AG10803 (cell line): ENCODE data around the gene ACTR1B.
A peak's percentile ranks its signal among the peaks of the same experiment; 100 is the strongest.
"Not testable (repeated sequence)": the region's sequence is repeated elsewhere in the genome, so short reads cannot be mapped to it uniquely, and the experiment has no call there.

Experiments used
- DNase-seq: peaks from one replicate; pipeline ENCODE4 v3.0.0; 2010; ENCODE audit warnings: low read depth
- H3K4me3 ChIP-seq: 2 replicates; pipeline ENCODE4 v1.5.1; 2011; ENCODE audit warnings: mild to moderate bottlenecking, low read length, control low read depth
- TF ChIP-seq, protein P1 (sequence below): conservative IDR thresholded peaks from 2 replicates; pipeline ENCODE4 v1.5.1; 2011; ENCODE audit warnings: mild to moderate bottlenecking, low read length, control low read depth, inconsistent platforms

ACTR1B gene

DNA sequence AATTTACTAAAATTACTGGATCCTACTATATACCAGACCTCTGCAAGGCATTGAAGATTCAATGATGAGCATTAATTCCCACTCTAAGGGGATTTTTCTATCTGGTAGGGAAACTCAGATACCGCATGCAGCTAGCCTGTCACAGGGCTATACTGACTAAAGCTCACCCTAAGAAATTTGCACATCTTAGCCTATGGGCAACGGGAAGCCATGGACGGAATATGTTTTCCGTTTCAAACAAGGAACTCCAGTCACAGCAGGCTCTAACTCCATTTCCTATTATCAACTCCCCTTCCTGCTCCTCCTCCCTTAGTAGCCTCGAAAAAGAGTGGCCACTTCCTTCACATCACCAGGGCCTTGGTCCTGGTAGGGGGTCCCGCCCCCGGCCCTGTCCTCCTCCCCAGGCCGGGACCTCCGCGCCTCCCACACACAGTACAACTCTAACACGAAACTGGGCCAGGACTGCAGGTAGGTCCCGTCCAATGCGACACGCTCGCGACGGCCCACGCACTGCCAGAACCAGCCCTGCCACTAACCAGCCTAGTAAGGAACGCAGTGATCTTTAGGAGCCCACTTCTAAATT, 18.6 kb downstream of the ACTR1B start:
- DNase-seq: no peak
- TF ChIP-seq, protein P1, sequence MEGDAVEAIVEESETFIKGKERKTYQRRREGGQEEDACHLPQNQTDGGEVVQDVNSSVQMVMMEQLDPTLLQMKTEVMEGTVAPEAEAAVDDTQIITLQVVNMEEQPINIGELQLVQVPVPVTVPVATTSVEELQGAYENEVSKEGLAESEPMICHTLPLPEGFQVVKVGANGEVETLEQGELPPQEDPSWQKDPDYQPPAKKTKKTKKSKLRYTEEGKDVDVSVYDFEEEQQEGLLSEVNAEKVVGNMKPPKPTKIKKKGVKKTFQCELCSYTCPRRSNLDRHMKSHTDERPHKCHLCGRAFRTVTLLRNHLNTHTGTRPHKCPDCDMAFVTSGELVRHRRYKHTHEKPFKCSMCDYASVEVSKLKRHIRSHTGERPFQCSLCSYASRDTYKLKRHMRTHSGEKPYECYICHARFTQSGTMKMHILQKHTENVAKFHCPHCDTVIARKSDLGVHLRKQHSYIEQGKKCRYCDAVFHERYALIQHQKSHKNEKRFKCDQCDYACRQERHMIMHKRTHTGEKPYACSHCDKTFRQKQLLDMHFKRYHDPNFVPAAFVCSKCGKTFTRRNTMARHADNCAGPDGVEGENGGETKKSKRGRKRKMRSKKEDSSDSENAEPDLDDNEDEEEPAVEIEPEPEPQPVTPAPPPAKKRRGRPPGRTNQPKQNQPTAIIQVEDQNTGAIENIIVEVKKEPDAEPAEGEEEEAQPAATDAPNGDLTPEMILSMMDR: no peak
- H3K4me3 ChIP-seq: peak overlapping the region; percentile 95

DNA sequence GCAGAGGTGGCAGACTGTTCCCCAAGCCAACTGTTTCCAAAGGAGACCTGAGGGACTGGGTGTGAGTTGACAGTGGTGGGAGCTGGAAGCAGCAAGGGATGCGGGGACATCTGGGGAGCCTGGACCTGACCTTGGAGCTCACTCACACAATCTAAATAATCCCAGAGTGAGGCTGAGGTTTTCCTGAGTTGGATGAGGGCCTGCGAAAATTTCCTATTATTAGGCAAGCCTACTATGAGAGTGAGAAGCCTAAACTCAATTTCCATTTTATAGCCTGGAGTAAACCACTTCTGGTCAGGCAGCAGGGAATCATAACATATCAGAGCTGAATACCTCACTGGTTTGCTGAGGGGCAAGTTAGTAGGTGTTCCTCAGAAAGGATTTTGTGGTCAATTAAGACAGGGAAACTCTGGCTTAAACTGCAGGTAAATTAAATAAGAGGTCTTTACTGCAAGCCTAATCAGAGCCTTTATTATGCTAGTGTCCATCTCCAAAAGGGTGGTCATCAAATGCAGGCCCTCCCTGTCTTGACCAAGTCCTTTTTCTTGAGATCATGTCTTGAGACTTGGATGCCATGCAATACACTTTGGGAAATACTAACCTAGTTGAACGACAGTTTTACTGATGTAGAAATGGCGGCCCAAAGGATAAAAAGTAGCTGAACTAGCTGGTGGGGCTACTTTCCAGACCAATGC, 19.7 kb downstream of the ACTR1B start:
- no peak overlapping the region for H3K4me3 ChIP-seq
- TF ChIP-seq, protein P1: no peak
- DNase-seq: no peak

DNA sequence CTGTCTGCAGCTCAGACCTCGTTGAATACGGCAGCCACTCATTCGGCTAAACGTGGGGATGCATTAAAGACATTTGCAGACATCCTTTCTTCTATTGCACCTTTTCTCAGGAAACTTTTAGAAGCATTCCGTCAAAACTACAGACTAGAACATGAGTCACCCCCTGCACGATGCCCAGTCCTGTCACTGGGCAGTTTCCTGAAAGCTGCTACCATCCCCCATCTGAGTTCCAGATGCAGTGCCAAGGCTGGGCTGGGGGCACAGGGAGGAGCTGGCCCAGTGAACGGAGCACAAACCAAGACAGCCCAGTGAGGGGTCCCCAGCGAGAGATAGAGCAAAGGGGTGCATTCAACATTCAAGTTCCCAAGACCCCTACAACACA, 37.8 kb downstream of the ACTR1B start:
- not testable (repeated sequence) for H3K4me3 ChIP-seq, DNase-seq

DNA sequence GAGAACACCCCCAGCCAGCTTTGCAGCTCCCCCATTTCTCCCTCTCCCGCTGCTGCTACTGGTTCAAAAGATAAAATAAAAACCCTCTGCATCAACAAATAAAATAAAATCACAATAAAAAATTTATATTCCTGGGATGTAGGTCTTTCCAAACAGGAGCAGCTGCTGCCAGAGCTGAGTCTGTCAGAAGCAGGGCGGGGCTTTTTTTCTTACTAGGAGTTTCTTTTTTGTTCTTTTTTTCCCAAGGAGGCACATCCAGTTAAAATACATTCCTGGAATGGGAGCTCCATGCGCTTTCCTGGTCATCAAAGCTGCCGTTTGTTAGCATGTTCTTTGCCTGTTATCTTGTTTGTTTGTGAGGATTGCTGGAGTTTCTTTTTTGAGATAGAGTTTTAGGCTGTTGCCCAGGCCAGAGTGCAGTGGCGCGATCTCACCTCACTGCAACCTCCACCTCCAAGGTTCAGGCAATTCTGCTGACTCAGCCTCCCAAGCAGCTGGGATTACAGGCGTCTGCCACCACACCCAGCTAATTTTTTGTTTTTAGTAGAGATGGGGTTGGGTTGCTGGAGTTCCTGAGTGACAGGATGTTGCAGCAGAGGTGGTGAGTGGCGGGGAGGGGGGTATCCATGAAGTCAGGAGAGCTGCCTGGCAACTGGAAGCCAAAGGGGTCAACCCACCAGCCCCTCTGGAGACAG, 38.3 kb downstream of the ACTR1B start:
- not testable (repeated sequence) for DNase-seq, H3K4me3 ChIP-seq

DNA sequence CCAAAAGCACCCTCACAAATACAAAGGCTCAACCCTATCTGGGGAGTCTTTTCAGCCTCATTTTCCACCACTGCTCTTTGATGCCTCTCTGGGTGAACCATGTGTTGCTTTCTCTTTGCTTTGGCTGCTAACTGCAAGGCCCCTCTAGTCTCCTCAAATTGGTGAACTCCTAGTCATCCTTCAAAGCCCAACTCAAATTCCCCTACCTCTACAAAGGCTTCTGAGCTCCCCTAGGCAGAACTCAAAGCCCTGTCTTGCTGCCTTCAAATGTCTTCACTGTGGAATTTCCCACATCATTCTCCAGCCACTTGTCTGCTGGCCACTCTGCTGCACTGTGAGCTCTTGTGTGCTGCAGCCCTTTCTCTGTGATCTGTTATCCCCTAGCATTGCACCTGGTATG, 40.9 kb downstream of the ACTR1B start:
- not testable (repeated sequence) for H3K4me3 ChIP-seq, DNase-seq

DNA sequence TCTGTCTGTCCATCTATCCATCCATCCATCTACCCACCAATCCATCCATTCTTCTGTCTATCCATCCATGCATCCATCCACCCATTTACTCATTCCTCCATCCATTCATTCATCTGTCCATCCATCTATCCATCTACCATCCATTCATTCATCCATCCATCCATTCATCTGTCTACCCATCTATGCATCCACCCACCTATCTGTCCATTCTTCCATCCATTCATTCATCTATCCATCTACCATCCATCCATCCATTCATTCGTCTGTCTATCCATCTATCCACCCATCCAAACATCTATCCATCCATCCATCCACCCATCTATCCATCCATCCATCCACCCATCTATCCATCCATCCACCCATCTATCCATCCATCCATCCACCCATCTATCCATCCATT, 43.4 kb downstream of the ACTR1B start:
- not testable (repeated sequence) for DNase-seq, H3K4me3 ChIP-seq

DNA sequence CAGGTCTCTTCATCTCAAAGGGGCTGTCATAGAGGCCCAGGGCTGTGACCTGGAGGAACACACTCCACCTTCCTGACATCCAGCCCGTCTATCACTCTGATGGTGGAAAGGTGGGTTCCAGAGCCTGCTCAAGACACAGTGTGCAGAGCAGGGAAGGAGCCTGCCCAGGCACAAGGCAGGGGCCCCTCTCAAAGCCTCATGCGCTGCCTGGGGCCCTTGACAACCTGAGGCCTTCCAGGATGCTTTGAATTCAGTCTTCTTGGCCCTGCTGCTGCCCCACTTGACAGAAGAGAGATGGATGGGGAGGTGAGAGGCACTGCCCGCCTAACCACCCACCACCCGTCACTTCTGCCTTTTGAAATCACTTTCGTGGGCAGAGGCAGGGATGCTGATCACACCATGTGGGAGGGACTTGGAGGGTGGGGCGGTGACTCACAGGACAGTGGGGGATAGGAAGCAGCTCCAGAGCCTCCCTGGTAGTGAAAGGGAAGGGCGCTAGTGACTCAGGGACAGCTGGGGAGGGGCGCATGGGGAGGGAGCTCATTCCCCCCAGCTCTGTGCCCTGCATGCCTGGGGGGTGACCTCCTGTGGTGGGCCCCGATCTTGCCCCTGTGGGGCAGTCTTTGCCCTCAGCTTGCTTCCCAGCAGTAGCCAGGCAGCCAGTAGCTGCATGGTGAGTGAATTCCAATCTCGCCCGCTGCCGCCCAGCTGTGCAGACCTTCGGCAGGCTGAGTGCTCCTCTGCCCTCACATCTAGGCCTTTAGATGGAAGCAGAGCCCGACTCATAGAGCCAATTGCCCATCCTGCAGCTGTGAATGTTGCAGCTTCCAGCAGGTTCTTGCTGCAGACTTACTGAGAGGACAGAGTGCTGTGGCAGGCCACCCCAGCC, 44.7 kb downstream of the ACTR1B start:
- not testable (repeated sequence) for H3K4me3 ChIP-seq, DNase-seq

DNA sequence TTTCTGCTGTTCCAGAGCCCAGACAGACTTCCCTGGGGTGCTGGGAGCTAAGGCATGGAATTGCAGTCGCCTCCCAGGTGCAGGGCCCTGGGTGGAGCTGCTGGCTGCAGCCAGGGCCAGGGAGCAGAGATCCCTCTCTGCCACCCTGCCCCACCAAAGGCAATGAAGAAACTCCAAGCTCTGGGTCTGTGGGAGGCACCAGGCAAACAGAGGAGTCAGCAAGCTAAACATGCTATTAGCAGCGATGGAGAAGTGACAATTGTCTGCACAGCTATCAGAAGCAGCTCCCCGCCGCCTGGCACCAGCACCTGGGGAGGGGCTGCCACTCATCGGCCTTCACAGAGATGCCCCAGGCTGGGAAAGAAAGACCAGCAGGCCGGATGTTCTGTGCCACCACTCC, 45.9 kb downstream of the ACTR1B start:
- no peak for DNase-seq
- TF ChIP-seq, protein P1: no peak
- no peak overlapping the region for H3K4me3 ChIP-seq

DNA sequence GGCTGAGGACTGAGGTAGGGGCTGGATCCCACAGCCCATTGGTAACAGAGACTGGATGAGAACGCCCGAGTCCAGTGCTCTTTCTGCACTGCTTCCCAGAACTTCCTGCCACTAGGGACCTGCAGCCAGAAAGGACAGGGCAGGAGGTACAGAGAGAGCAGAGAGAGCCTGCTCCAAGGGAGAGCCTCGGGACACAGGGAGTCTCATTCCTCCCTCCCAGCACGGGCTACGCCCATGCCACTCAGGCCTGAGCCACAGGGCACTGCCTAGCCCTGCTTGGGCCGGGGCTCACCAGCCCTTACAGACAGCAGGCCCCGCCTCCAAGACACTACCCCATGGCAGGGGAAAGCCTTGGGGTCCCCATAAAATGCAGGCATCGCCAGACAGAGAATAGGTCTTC, 48.1 kb downstream of the ACTR1B start:
- DNase-seq, H3K4me3 ChIP-seq: not testable (repeated sequence)

DNA sequence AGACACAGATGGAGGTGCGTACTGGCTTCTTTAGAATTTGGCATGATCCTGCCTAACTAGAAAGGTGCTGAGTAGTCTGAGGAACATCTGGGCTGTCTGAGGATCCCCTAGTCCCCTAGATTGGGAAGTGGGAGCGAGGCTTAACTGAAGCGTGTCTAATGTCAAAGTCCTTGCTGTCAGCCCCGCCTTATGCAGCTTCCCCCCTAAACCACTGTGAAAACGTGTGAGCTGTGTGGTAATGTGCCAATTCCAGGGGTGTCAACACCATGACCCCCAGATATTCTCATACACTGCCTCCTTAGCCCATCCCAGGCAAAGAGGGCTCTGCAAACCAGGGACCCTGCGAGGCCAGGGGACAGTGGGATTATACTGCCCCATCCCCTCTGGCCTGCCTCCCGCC, 51.9 kb downstream of the ACTR1B start:
- H3K4me3 ChIP-seq, DNase-seq: not testable (repeated sequence)

DNA sequence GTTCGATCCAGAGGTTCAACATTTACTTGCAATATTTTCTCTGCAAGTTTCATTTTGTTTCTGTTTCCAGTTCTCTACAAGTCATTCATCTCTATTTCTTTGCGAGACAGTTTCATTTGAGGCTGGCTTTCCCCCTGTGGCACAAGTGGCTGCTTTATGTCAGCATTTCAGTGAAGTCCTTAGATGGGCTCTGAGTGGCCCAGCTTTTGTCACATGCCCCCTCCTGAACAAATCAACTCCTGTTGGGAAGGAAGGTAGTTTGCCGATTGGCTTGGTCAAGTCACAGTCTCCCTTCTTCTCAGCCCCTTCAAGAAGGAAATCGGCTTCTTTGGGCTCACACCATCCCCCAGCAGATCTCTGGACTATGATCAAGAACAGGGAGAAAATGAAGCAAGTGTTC, 55.1 kb downstream of the ACTR1B start:
- DNase-seq, H3K4me3 ChIP-seq: not testable (repeated sequence)
